ENCODE measurements around the gene NTM.

NTM gene

DNA sequence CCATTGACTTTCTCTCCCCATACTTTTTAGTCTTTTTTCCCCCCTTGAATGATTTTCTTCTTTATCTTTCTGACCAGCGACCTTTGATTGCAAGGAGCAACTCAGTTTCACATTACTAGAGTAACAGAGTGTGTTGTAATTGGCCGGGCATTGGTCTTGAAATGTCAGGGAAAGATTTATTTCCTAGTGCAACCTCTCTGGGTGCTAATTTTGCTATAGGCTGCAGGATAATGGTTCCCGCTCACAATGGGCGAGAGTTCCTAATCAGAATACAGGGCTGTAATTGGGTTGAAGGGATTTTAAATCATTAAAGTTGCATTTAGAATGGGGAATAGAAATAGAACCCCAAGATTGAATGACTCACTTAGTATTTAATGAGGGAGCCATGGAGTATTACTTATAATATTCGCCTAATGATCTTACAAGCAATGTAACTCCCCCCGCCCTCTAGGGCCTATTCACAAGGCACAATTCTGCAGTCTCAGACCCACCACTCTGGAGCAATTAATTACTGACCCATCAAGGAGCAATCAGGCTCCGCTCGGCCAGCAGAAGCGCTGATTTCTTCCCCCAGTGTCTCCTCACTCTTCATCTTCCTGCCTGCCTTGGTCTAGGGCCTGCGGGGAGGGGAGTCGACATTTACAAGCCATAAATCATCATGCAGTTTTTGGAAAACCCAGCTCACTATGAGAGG, 725.9 kb downstream of the NTM start:
- no peak for DNase-seq

DNA sequence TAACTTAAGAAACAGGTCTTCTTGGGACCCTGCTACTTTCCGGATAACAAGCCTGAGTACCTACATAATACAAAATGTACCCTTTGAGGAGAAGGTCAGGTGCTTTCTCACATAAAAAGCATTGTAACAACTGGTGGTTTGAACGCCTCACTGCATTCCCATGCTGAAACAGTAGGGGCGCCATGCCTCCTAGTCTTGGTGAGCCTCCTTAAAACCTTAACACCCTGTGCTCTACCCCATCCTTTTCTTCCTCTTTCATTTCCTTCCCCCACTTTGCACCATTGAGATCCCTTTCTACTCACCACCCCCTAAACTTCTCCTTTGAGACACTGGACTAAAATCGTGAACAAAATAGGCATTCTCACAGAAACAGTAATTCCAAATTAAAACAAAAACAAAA, 729.3 kb downstream of the NTM start:
- DNase-seq: no peak

DNA sequence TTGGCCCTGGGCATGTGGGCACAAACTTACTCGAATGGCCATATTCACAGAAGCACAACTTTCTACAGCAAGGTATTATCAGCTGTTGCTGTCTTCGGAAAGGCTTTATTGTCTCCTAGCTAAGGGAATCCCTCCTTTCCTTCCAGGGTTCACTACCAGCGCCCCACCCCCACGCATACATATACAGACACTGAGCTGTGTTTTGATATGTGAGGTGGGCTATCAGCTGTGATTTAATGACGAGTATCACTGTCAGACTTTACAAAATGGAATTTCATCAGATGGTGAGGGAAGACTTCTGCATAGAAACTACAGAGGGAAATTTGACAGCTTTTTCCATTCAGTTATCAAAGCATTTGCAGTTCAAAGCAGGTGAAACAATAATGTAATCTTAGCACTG, 730.2 kb downstream of the NTM start:
- DNase-seq: no peak

DNA sequence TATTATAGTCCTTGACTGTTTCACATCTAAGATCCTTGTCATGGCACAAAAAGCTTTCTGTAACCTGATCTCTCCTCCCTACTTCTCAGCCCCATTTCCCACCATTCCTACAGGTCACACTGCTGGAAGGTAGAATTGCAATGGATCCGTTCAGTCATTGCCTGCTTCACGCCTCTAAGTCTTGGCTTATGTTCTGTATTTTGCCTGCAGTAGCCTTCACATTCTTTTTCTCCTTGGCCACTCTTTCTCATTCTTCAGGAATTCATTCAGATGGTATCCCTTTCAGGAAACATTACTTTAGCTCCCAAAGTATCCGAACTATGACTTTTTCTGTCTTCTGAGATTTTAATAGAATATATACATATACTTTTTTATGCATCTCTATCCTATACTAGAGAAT, 731.5 kb downstream of the NTM start:
- DNase-seq: no peak

DNA sequence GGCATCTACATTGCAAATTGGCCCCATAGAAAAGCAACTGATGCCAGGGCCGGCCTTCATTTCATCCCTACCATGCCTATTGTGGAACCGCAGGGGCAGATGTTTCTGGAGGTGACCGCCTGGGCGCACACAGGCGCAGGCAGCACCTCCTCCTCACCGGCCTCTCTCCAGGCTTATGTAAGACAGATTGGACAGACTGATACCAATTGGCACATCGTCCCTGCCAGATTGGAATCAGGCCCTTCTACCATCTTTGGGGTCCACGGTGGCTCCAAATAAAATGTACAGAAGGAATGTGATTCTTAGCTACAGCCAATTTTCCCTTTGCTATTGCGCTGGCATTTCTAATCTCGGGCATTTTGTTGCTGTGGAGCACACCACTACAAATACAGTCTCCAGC, 732.6 kb downstream of the NTM start:
- no peak for DNase-seq

DNA sequence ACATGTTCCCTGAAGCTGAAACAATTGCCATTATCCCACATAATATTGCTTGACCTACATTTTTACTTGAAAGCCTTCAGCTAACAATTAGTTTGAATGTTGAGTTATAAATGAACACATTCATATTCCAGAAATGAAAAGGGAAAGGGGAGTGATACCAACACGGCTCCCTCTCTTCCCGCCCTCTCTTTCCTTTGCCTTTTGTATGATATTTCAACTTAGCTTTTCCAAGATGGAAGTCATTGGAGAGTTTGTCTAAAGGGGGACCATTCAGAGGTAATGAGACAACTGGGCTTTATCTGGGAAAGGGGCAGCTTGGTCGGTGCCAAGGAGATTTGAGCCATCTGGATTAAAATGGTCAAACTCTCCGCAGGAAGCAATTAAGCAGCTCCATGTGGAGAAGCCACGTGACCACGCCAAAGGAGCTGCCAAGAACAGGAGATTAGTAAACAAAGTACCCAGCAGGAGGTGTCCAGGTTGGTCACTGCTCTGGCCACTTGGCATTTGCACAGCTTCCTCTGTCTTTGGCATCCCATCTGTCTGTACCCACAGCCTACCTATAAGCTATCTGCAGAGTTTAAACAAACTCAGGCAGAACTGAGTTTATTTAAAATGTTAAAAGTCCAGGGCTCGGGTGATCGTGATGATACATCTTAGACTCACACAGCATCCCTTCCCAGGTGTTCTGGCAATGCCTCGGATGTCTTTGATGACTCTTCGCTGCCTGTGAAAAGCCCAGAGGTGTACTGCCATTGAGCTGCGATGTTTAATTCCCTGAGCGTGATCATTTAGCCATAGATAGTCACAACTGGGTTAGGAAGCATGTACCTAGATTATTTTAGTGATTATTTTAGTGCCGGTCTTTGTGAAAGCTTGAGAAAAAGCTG, 735.9 kb downstream of the NTM start:
- DNase-seq: no peak

DNA sequence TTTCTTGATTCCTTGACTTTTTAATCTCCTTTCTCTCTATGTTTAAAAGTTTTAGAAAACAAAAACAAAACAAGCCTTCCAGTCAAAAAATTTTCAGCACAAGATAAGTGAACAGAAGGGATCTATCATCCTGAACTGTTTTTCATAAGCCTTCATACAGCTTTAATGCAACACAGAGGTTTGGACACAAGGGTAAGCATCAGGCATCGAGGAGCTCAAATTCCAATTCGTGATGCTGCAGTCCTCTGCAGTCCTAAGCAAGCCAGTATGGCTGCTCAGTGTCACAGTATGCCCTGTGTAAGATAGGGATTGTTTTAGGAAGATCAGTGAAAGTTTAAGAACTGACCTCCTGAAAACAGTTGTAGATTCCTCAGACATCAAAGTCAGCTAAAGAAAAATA, 740.9 kb downstream of the NTM start:
- DNase-seq: no peak

DNA sequence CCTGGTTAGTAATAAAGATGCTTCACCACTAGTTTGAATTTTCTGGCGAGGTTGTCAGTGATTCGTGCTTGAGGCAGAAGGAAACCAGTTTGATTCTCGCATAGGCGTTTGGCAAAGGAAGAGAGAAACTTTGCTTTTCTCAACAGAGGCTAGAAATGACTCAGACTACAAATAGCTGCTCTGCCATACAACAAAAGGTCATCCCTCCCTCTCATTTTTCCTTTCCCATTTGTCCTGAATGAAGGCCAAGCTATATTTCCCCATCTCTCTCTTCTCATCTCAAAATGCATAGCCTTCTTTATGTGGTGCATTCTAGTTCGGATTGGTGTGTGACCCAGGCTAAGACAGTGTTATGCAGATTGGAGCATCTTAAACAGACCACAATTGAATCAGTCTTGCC, 741.4 kb downstream of the NTM start:
- no peak for DNase-seq

DNA sequence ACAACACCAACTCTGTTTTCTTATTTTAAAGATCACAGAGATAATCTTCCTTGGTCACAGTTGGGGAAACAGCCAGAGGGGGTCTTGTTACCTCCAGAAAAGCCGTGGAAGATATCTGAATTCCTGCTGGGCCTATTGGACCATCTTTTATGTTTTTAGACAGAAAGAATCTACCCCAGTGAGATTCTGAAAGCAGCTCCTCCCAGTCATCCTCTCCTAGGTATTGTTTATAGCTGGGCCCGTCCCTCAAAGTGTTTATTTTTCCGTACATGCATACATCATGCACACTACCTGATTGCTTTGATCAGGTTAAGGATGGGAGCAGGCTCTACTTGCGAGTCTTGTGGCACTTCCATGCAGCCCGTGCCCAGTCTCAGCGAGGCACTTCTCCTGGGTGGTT, 742.4 kb downstream of the NTM start:
- no peak for DNase-seq

DNA sequence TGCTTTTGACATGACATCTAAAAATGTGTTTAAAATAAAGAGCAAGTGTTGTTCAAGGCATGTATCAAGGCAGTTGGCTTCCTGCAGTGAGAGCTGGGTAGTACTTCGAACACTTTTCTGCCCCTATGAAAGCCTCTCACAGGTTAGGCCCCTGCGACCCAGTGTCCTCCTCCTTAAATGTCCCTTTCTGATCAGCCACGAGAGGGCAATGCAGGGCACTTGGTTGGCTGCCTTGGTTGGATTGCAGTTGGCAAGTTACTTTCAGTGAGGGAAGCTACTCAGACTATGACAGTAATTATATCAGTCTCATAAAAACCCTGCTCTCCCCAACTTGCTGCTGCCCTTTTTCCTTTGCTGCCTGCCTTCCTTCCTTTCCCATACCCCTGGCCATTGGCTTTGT, 743.8 kb downstream of the NTM start:
- DNase-seq: peak; percentile 0

DNA sequence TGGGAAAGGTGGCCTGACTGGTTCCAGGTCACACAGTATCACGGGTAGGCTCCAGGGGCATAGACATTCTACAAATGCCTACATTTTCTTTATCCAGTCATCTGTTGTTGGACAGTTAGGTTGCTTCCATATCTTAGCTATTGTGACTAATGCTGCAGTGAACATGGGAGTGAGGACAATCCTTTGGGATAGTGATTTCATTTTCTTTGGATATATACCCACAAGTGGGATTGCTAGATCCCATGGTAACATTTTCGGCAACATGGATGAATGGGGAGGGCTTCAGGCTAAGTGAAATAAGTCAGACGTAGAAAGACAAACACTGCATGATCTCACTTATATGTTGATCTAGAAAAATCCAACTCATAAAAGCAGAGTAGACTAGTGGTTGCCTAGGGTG, 744.3 kb downstream of the NTM start:
- no peak for DNase-seq

DNA sequence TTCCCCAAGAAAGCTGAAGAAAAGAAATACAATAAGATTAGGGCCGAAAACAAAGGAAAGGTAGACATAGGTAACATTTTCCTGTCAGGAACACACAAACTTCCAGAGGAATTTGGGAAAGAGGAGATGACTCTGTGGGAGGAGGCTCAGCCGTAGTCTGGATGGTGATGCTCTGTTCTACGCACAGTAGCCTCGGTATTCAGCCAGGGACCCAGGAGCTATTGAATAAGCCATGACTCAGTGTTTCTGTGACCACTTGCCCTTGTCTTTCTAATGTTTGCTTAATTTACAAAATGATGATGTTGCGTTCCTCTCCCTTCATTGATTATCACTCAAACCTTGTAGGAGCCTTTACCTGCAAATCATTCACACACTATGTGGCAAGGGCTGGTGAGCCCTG, 745.0 kb downstream of the NTM start:
- no peak for DNase-seq

DNA sequence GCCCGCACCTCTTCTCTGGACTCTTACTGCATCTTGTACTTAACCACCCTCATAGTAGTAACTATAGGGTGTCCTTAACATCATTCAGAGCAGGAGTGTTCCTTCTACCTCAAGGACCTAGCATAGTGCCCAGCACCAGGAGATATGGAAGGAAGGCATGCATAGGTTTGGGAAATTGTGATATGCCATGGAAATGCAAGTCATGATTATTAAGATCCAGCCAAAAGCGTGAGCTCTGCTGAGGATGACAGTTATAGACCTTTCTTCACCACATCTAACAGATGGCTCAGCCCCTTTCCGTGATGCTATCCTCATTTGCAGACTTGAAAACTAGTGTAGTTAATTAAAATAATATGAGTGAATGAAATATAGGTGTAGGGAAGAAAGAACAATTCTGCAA, 746.1 kb downstream of the NTM start:
- no peak for DNase-seq

DNA sequence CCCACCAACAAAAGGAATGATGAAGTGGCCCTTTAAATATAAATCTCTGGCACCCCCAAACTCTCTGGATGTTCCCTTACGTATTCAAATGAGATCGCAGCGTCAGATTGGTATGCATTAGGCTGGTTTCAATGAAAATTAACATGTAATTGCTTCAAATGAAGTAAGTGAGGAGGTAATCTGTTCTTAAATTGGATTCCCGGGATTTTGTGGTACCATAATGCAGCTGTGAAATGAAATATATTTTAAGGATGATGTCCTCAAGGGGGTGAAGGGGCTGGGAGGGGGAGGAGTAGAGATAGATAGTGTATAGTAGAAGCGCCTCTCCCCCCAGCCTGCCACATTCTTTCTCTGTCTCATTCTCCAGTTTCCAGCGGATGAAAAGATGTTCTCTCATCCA, 748.2 kb downstream of the NTM start:
- DNase-seq: no peak

DNA sequence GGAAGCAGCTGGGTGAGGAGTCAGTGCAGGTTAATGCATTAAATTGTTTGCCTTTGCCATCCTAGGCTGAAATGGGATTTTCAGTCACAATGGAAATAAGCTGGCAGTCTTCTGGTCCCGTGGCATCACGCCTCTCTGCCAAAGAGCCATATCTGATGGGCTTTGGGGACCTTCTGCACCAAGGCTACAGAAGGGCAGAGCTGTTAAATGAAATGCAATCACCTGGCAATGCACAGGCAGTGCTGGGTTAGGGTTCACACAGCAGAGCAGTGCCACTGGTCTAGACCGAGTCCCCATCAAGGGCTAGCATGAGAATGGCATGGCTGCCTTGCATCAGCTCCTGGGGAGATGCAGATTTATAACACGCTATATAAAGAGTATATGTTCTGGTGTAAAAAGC, 749.2 kb downstream of the NTM start:
- DNase-seq: no peak

DNA sequence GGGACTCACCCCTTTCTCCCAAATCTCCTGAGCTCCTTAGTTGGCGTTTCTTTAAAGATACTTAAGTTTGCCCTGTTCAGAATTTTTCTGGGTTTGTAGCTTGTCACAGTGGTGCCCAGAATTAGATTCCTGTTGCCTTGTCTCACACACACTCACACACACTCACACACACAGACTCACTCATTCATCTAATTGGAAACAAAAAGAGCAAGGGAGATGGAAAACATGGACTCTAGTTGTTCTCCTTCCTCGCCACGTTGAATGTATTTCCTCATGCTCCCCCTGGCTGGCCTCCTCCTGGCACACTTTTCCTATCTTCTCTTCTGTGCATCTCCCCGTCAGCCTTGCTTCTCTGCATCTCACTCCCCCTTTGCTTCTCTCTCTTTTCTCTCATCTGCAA, 752.3 kb downstream of the NTM start:
- no peak for DNase-seq

DNA sequence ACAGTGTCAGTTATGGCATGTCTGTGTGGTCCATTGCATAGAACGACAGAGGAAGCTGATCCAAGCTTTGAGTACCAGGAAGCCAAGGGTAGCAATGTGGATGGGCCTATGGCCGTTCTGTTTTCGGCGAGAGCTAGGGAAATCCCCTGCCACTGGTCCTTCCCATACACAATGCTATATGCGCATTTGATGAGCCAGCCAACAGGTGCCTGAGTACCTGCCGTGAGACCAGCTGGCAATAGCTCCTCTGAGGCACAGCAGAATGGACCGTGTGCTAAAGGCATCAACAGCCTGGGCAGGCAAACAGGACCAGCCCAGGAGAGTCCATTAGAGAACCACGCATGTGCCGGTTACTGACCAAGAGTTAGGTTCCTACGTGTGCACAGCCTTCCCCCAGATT, 753.0 kb downstream of the NTM start:
- DNase-seq: no peak

DNA sequence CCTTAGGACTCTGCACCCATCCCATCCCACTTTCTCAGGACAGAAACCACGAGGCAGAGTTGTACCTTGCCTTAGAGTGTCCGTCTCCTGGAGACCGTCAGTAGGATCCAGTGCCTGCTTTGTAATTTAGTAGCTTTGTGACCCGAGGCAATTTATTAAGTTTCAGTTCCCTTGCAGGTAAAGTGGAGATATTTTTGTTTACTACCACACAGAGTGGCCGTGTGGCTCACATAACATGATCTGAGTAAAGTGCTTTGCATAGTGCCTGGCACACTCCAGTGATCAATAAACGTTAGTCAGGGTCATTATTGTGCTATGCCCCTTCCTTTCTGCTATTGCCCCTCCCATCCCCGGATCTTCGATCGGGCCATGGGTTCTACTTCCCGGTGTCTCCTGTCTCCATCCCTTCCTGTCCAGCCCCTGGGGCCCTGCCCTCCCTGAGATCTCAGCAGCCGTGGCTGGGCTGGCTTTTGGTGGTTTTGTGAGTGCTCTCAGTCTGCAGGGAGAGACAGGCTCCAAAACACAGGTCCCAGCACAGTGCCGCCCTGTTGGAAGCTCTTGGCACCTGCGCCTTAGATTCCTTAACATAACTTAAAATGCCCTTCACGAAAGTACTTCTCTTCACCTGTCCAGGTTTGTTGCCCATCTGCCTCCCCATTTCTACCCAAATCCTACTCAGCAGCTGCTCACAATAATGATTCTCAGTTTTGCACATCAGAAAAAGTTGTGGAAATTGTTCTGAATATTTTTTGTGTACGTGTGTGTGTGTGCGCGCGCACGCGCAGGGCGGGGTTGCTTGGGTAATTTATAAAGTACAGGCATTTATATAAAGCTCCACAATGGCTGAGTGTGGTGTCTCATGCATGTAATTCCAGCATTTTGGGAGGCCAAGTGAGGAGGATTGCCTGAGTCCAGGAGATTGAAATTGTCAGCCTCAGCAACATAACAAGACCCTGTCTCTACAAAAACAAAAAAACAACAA, 753.7 kb downstream of the NTM start:
- no peak for DNase-seq

DNA sequence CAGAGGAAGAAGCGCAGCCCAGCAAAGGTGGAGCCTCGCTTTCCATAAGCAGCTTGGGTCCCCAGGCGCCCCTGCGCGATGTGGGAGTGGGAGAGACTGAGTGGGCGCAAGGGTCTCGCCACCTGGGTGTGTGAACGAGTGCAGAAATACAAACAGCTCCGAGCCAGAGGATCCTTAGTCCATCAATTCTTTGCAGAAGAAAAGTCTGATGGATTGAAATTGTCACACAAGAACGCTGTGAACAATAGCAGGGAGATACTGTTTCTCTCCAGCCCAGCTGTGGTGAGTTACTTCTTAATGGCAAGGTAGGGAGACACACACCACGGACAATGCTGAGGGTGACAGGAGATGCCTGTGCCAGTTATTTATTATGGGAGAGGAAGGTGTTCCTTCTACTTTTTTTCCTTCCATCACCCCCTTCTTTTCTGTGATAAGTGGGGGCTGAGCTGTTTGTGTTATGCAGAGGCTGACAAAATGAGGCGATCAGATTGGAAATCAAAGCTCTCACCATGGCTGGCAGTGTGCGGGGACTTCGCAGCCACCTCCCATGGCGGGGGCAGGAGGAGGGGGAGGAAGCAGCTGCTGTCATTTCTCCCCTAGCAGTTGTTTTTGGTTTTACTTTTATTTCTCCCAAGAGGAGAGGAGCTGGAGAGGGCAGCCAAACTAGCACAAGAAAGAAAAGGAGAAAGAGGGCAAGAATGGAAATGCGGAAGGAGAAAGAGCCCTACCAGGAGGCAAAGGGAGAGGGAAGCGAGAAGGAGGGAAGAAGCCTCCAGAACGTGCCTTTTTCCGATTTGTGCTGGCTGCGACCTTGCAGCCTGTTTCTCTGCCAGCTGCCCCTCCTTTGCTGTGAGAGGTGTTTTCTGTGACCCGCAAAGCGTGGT, 755.8 kb downstream of the NTM start:
- peak; percentile 44 for DNase-seq

DNA sequence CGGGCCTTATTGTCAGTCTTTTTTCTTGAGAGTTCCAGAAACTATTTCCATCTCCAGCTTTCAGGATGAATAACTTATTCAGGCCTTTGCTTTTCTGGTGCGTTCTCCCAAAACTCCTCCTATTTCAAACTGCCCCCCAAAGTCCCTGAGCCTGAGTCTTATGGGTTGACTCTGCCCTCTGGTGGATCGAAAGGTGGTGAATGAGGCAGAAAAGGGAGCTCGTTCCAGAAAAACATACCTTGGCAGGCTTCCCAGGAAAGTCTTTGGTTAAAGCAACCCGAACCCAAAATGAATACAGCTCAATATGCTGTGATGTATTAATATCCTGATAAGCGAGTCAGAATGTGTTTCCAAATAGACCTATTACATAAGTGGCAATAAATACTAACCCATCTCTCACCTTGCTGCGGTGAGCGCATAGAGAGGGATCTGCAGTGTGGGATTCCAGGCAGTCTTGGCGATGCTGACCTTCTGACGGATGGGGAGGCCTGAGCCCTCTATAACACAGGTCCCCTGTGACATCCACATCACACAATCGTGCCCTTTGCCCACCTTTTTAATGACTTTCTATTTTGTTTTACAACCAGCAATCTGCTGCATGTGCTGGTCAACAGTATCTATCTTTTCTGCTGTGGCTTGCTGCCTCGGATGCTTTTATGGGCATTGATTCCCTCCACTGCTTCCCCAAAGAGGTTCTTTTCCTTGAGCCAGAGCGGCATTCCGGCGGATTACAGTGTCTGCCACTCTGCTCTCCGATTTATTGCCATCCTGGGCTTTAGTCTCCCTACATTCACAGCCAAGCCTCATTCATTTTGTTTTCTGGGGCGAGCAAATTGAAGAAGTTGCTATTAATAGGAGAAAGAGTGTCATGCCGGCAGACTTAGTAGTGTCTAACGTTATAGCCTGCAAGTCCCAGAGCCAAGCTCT, 756.8 kb downstream of the NTM start:
- peak; percentile 70 for DNase-seq

DNA sequence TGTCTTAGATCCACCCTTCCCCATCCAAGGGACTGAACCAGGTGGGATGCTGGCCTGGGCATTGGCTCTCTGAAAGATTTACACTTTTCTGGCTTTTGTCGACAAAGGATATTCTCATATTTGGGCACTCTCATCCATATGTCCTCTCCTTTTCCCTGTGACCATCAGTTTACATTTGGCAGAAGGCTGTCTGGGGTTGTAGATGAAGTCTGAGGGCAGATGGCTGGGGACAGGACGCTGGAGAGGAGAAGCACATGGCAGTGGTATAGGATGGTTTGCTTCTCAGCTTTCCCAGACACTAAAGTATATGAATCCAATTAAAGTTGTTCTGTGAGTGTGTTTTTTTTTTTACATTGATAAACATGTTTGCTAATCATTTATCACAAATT, 757.5 kb downstream of the NTM start:
- DNase-seq: no peak
